ENCODE data around the gene COMMD9.

DNA sequence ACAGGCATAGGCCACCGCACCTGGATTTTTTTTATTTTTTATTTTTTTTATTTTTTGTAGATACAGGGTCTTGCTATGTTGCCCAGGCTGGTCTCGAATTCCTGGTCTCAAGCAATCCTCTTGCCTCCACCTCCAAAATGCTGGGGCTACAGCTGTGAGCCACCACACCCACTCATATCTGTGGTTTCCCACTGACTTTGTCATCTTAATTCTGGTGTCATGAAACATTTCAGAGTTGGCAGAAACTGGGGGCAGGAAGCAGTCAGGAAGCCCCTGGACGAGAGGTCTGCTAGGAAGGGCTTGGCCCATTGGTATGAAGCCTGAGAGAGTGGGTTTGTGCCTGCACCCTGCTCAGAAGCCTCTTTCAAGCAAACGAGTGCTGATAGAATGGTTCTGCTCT is 49.1 kb downstream of the COMMD9 start:
- TF ChIP-seq, protein P1, sequence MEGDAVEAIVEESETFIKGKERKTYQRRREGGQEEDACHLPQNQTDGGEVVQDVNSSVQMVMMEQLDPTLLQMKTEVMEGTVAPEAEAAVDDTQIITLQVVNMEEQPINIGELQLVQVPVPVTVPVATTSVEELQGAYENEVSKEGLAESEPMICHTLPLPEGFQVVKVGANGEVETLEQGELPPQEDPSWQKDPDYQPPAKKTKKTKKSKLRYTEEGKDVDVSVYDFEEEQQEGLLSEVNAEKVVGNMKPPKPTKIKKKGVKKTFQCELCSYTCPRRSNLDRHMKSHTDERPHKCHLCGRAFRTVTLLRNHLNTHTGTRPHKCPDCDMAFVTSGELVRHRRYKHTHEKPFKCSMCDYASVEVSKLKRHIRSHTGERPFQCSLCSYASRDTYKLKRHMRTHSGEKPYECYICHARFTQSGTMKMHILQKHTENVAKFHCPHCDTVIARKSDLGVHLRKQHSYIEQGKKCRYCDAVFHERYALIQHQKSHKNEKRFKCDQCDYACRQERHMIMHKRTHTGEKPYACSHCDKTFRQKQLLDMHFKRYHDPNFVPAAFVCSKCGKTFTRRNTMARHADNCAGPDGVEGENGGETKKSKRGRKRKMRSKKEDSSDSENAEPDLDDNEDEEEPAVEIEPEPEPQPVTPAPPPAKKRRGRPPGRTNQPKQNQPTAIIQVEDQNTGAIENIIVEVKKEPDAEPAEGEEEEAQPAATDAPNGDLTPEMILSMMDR (IDR thresholded peaks at IDR 0.05), result no peak
- no peak for TF ChIP-seq EZH2 (IDR thresholded peaks at IDR 0.05; ENCODE audit: borderline replicate concordance, insufficient read depth, low read depth, low read length, poor library complexity, severe bottlenecking)
